ENCODE measurements around the gene SYNGR2.
"Not testable (repeated sequence)": the region's sequence is repeated elsewhere in the genome, so short reads cannot be mapped to it uniquely, and the experiment has no call there.

Gene SYNGR2

GRCh38 chr17:78130437-78131101 lies 37.8 kb upstream of the SYNGR2 start, which contains the start of gene TMC8:
Gene TMC8 (plus strand): TSS chr17:78130771. CDS start chr17:78131589, 818 bp downstream.
- no peak for DNase-seq

GRCh38 chr17:78131172-78132083 lies 37.0 kb upstream of the SYNGR2 start:
- DNase-seq: no peak

- DNase-seq: no peak
Observed at GRCh38 chr17:78132084-78132676, 36.2 kb upstream of the SYNGR2 start.

- no peak for DNase-seq
Observed at GRCh38 chr17:78132767-78133178, 35.6 kb upstream of the SYNGR2 start.

- no peak for DNase-seq
Observed at GRCh38 chr17:78133179-78133951, 35.0 kb upstream of the SYNGR2 start.

GRCh38 chr17:78133971-78134898 lies 34.1 kb upstream of the SYNGR2 start:
- DNase-seq: no peak

GRCh38 chr17:78134899-78135385 lies 33.4 kb upstream of the SYNGR2 start:
- DNase-seq: no peak

- DNase-seq: no peak
Observed at GRCh38 chr17:78135858-78136500, 32.4 kb upstream of the SYNGR2 start.

- no peak for DNase-seq
Observed at GRCh38 chr17:78137392-78138203, 30.8 kb upstream of the SYNGR2 start.

- no peak for DNase-seq
Observed at GRCh38 chr17:78138204-78139060, 29.9 kb upstream of the SYNGR2 start.

GRCh38 chr17:78139861-78140168 lies 28.6 kb upstream of the SYNGR2 start:
- not testable (repeated sequence) for DNase-seq

GRCh38 chr17:78140169-78141051 lies 28.0 kb upstream of the SYNGR2 start:
- peak; percentile 73 for DNase-seq

GRCh38 chr17:78141437-78142118 lies 26.8 kb upstream of the SYNGR2 start:
- DNase-seq: no peak

- no peak for DNase-seq
Observed at GRCh38 chr17:78142119-78142861, 26.1 kb upstream of the SYNGR2 start.

GRCh38 chr17:78143214-78144146 lies 24.9 kb upstream of the SYNGR2 start:
- no peak for DNase-seq
